ENCODE results near the gene KLF3. TPM values are rescaled to one million over a fixed set of nuclear protein-coding genes. Genes with fewer than 3 reads are reported as not detected.

Gene KLF3
- total and polyA plus RNA-seq, 2 experiments from 2014 or later: 15.0 to 16.5 TPM

DNA sequence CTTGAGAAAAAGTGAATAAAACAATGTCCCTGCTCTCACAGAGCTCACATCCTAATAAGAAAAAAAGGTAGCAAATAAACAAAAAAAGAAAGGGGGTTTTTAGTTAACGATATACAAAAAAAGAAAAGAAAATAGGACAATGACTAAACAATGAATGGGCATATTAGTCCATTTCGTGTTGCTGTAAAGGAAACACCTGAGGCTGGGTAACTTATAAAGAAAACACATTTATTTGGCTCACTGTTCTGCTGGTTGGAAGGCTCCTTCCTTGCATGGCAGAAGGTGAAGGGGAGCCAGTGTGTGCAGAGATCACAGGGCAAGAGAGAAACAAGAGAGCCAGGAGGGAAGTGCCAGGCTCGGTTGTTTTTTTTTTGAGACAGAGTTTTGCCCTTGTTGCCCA lies 4.7 kb upstream of the KLF3 start (continued):
- TF ChIP-seq ZNF462 (CRISPR knock-in tag; IDR thresholded peaks at IDR 0.05) (no peak), CREB1 (CRISPR knock-in tag; IDR thresholded peaks at IDR 0.05; ENCODE audit: low read depth) (no peak)

- ATAC-seq (no peak), DNase-seq (ENCODE audit: low spot score) (no peak)
- Histone ChIP-seq H3K4me3 (no peak overlapping the region), H2AFZ (no peak overlapping the region), H3F3A (replicated peaks; ENCODE audit: low read depth) (no peaks in the 10 kb centered on the region), H3K4me2 (no peak overlapping the region), H3K9me2 (ENCODE audit: insufficient read depth) (no peaks in the 10 kb centered on the region), H3K27me3 (ENCODE audit: insufficient read depth) (peaks cover 31% of the 10 kb centered on the region), H3K4me1 (ENCODE audit: insufficient read depth) (peaks cover 6% of the 10 kb centered on the region), H4K20me1 (replicated peaks; ENCODE audit: insufficient read depth) (no peaks in the 10 kb centered on the region), H3K27ac (ENCODE audit: low read depth) (no peak overlapping the region), H3K36me3 (ENCODE audit: insufficient read depth) (no peaks in the 10 kb centered on the region), H3K79me2 (replicated peaks; ENCODE audit: insufficient read depth) (peaks cover 8% of the 10 kb centered on the region)
- H3K36me3 Mint-ChIP-seq (ENCODE audit: low read depth): peaks cover 12% of the 10 kb centered on the region; the same call in 2 of the 3 replicates
- H3K4me1 Mint-ChIP-seq: peaks cover 17% of the 10 kb centered on the region
- H3K27ac Mint-ChIP-seq: no peak overlapping the region
- H3K4me3 Mint-ChIP-seq: no peak overlapping the region; the same call in 2 of the 3 replicates
- peaks cover 2% of the 10 kb centered on the region; the same call in 1 of the 3 replicates for H3K9me3 Mint-ChIP-seq
- peaks cover 24% of the 10 kb centered on the region for H3K27me3 Mint-ChIP-seq (ENCODE audit: insufficient read depth, low read depth, poor library complexity)
- TF ChIP-seq, protein P1, sequence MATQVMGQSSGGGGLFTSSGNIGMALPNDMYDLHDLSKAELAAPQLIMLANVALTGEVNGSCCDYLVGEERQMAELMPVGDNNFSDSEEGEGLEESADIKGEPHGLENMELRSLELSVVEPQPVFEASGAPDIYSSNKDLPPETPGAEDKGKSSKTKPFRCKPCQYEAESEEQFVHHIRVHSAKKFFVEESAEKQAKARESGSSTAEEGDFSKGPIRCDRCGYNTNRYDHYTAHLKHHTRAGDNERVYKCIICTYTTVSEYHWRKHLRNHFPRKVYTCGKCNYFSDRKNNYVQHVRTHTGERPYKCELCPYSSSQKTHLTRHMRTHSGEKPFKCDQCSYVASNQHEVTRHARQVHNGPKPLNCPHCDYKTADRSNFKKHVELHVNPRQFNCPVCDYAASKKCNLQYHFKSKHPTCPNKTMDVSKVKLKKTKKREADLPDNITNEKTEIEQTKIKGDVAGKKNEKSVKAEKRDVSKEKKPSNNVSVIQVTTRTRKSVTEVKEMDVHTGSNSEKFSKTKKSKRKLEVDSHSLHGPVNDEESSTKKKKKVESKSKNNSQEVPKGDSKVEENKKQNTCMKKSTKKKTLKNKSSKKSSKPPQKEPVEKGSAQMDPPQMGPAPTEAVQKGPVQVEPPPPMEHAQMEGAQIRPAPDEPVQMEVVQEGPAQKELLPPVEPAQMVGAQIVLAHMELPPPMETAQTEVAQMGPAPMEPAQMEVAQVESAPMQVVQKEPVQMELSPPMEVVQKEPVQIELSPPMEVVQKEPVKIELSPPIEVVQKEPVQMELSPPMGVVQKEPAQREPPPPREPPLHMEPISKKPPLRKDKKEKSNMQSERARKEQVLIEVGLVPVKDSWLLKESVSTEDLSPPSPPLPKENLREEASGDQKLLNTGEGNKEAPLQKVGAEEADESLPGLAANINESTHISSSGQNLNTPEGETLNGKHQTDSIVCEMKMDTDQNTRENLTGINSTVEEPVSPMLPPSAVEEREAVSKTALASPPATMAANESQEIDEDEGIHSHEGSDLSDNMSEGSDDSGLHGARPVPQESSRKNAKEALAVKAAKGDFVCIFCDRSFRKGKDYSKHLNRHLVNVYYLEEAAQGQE (IDR thresholded peaks at IDR 0.05; ENCODE audit: unreplicated experiment): no peak
- TF ChIP-seq ZNF331 (CRISPR knock-in tag; IDR thresholded peaks at IDR 0.05; ENCODE audit: low read depth): no peak
- no peak for TF ChIP-seq NANOG (IDR thresholded peaks at IDR 0.05; ENCODE audit: borderline replicate concordance)
- TF ChIP-seq, protein P2, sequence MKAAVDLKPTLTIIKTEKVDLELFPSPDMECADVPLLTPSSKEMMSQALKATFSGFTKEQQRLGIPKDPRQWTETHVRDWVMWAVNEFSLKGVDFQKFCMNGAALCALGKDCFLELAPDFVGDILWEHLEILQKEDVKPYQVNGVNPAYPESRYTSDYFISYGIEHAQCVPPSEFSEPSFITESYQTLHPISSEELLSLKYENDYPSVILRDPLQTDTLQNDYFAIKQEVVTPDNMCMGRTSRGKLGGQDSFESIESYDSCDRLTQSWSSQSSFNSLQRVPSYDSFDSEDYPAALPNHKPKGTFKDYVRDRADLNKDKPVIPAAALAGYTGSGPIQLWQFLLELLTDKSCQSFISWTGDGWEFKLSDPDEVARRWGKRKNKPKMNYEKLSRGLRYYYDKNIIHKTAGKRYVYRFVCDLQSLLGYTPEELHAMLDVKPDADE (IDR thresholded peaks at IDR 0.05): no peak
- no peak for TF ChIP-seq POLR2AphosphoS5 (IDR thresholded peaks at IDR 0.05; ENCODE audit: low read depth)
- TF ChIP-seq CREB1 (CRISPR knock-in tag; IDR thresholded peaks at IDR 0.05; ENCODE audit: low read depth): no peak
- TF ChIP-seq ZNF114 (CRISPR knock-in tag; IDR thresholded peaks at IDR 0.05): no peak
- TF ChIP-seq JUNB (IDR thresholded peaks at IDR 0.05; ENCODE audit: unreplicated experiment): no peak
- TF ChIP-seq EZH2 (IDR thresholded peaks at IDR 0.05; ENCODE audit: low read depth, unreplicated experiment): no peak
- no peak for TF ChIP-seq STAT1 (IDR thresholded peaks at IDR 0.05; ENCODE audit: unreplicated experiment)
Observed at GRCh38 chr4:38660838-38661237, 3.2 kb upstream of the KLF3 start.
